ENCODE measurements around the gene OVOL3.
"Not testable (repeated sequence)": the region's sequence is repeated elsewhere in the genome, so short reads cannot be mapped to it uniquely, and the experiment has no call there.

OVOL3 gene

GRCh38 chr19:36101550-36102327 lies 9.2 kb upstream of the OVOL3 start:
- DNase-seq: no peak

GRCh38 chr19:36103040-36103626 lies 7.8 kb upstream of the OVOL3 start:
- no peak for DNase-seq

GRCh38 chr19:36103842-36104552 lies 6.9 kb upstream of the OVOL3 start:
- DNase-seq: no peak

- DNase-seq: no peak
Observed at GRCh38 chr19:36106441-36106840, 4.5 kb upstream of the OVOL3 start.

GRCh38 chr19:36106991-36107390 lies 4.0 kb upstream of the OVOL3 start:
- no peak for DNase-seq

GRCh38 chr19:36108684-36109083 lies 2.3 kb upstream of the OVOL3 start:
- DNase-seq: no peak

- no peak for DNase-seq
Observed at GRCh38 chr19:36111200-36111539, 227 bp downstream of the OVOL3 start.

- no peak for DNase-seq
Observed at GRCh38 chr19:36112678-36113077, 1.7 kb downstream of the OVOL3 start.

GRCh38 chr19:36113425-36113824 lies 2.5 kb downstream of the OVOL3 start:
- no peak for DNase-seq

- DNase-seq: peak; percentile 32
Observed at GRCh38 chr19:36113894-36114720, 3.2 kb downstream of the OVOL3 start.

GRCh38 chr19:36114721-36115452 lies 3.9 kb downstream of the OVOL3 start, which contains the start of gene POLR2I:
POLR2I (minus strand) TSS chr19:36114875; CDS start chr19:36114856, 19 bp downstream.
- DNase-seq: peak; percentile 99

GRCh38 chr19:36115453-36116343 lies 4.8 kb downstream of the OVOL3 start, which contains the start of gene TBCB:
TBCB (plus strand) TSS chr19:36115468; CDS start chr19:36115561, 93 bp downstream.
- DNase-seq: no peak

GRCh38 chr19:36116344-36116637 lies 5.3 kb downstream of the OVOL3 start:
- no peak for DNase-seq

GRCh38 chr19:36120092-36120983 lies 9.4 kb downstream of the OVOL3 start:
- DNase-seq: no peak

- no peak for DNase-seq
Observed at GRCh38 chr19:36120984-36121358, 10.0 kb downstream of the OVOL3 start.

GRCh38 chr19:36121486-36122124 lies 10.7 kb downstream of the OVOL3 start:
- DNase-seq: no peak

- no peak for DNase-seq
Observed at GRCh38 chr19:36125557-36125956, 14.6 kb downstream of the OVOL3 start.

- no peak for DNase-seq
Observed at GRCh38 chr19:36128392-36128736, 17.4 kb downstream of the OVOL3 start.

GRCh38 chr19:36131221-36131620 lies 20.3 kb downstream of the OVOL3 start:
- DNase-seq: not testable (repeated sequence)

- DNase-seq: not testable (repeated sequence)
Observed at GRCh38 chr19:36134867-36135266, 23.9 kb downstream of the OVOL3 start.
